ENCODE measurements around the gene CPNE8.

Gene CPNE8

DNA sequence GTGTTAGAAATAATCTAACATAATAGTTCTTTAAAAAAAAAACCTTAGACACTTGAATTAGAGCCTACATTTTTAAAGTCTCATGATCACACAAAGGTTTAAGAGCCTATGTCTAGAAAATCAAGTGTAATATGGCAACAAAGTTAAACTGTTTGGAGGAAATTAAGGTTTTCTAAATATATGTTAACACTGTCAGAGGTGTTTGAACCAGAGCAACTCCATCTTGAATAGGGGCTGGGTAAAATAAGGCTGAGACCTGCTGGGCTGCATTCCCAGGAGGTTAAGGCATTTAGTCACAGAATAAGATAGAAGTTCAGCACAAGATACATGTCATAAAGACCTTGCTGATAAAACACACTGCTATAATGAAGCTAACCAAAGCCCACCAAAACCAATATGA lies 12.4 kb downstream of the CPNE8 start:
- no peak for DNase-seq

- DNase-seq = no peak
Observed at GRCh38 chr12:38892087-38892786, 13.2 kb downstream of the CPNE8 start.

GRCh38 chr12:38890102-38890855 lies 15.1 kb downstream of the CPNE8 start:
- no peak for DNase-seq

- no peak for DNase-seq
Observed at GRCh38 chr12:38889297-38889815, 16.0 kb downstream of the CPNE8 start.

DNA sequence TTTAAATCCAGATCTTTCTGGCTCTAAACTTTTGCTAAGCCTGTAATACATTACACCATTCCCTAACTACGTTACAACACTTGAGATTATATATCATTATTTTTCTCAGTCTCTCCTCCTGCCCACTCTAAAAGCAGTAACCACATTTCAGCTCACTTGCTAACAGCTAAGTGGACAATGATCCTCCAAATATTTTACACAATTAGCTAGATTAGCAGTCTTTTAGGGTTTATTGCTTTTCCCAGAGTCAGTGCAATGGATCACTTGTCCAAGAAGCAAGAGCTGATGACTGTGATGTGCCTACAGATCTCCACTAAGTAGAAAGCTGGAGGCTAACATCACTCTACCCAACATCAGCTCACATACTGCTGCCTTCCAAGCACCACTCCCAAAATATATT lies 17.6 kb downstream of the CPNE8 start:
- DNase-seq = no peak

GRCh38 chr12:38886931-38887330 lies 18.5 kb downstream of the CPNE8 start:
- no peak for DNase-seq

GRCh38 chr12:38886064-38886463 lies 19.3 kb downstream of the CPNE8 start:
- DNase-seq = no peak

DNA sequence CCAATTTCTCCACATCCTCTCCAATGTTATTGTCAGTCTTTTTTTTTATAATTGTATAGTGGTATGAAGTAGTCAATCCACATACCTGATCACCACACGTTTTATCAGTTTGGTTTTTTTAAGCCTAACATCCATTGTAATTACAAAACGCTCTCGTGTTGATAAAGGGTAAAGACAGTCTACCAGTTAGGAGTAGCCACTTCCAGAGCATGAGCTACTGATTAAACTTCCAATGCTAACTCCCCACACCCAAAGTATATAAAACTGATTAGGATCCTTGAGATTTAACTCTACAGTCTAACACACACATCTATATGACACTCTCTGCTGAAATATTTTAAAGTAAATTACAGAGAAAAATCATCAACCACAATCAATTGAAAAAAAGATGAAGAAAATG lies 20.7 kb downstream of the CPNE8 start:
- DNase-seq = no peak

- no peak for DNase-seq
Observed at GRCh38 chr12:38883629-38884134, 21.7 kb downstream of the CPNE8 start.

DNA sequence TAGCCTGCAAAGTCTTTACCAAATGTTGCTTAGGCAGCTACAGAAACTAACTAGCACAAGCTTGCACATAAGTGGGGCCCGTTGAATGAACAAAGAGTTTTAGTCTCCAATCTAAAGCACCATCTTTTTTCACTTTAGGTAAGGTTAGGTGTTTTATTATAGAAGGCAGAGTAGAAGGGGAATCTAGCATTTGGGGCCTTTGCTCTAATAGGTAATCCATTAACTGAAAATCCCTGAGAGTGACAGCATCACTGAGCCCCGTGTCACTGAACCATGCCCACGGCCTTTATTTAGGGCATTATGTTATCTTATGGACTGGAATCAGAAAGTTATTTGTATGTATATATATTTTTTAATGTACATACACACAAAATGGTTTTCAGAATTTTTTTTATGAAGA lies 25.1 kb downstream of the CPNE8 start:
- no peak for DNase-seq

DNA sequence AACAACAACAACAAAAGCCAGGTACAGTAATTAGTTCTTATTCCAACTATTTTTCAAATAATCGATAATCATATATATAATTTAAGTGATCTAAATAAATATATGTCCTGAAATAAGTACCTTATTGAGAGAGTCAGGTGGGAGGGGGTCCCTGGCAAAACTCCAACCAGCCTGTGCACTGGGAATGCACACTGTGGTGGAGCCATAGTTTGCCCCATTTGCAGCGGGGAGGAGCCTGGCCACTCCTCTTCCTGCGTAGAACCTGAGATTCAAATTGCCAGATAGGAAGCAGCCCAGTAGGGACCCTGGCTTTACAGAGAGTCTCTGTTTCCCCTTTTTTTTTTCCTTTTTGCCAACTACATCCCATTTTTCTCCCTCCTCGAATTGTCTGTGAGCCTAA lies 26.4 kb downstream of the CPNE8 start:
- DNase-seq = no peak

GRCh38 chr12:38878333-38878705 lies 27.1 kb downstream of the CPNE8 start:
- no peak for DNase-seq

- DNase-seq = no peak
Observed at GRCh38 chr12:38875586-38876228, 29.7 kb downstream of the CPNE8 start.

DNA sequence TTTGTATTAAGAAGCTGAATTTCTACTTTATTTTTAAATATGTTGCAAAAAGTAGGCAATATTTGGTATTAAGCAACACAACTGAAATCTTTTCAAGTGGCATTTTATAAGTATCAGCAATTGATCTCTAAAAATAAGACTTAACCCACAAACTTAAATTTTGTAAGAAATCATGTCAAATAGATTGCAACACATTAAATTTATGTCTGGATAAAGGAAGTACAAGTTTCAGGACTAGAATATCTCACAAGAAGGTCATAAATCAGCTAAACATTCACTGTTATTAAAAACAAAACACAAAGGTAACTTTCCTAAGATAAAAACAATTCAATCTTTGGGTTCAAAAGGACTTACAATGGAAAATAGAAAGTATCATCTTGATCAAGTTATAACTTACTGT lies 32.8 kb downstream of the CPNE8 start:
- no peak for DNase-seq

- no peak for DNase-seq
Observed at GRCh38 chr12:38872156-38872555, 33.2 kb downstream of the CPNE8 start.

GRCh38 chr12:38869036-38869435 lies 36.4 kb downstream of the CPNE8 start:
- DNase-seq = no peak

DNA sequence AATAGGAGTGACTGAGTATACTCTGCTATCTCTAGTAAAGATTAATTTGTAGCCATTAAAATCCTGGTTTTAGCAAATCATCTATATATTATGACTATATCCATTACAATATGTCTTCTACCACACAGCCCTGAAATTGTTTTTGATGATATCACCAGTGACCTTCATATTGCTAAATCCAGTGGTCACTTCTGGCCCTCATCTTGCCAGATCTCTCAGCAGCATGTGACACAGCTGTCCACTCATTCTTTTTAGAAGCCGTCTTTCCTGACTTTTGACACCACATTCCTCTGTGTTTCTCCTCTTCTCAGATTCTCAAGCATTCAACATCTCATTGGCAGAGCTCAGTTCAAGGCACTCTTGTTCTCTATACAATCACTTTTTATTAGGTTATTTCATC lies 54.9 kb downstream of the CPNE8 start:
- DNase-seq = no peak

DNA sequence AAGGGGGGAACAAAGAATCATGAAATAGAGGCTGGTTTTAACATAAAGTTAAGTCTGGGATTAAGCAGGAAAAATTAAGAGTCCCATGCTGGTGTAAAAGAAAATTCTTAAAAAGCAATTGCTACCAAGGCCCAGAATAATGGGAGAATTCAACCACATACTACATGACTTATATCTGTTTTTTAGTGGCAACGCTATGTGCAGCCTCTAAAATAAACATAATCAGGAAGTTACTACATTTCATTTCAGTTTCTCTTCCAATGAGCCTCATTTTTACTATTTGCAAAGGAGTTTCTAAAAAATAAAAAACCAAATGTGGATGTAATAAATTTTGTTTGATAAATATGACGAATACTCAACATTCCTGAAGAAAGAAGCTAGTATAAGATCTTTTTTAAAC lies 58.1 kb downstream of the CPNE8 start:
- DNase-seq = no peak

DNA sequence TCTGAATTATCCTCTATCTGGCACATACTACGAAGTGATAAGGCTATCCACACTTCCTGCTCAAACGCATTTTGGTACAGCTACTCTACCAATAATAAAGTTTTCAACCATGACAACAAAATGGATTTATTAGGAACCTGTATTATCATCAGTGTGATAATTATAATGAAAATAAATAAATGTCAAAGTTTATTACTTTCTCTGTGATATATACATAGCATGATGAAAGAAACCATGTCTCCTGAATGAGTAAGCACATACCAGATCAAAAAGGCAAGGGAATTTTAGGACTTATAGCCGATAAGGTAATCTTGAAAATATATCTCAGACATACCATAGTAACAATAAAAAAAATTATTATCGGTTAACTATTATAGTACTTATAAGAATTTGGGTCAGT lies 61.1 kb downstream of the CPNE8 start:
- DNase-seq = no peak

DNA sequence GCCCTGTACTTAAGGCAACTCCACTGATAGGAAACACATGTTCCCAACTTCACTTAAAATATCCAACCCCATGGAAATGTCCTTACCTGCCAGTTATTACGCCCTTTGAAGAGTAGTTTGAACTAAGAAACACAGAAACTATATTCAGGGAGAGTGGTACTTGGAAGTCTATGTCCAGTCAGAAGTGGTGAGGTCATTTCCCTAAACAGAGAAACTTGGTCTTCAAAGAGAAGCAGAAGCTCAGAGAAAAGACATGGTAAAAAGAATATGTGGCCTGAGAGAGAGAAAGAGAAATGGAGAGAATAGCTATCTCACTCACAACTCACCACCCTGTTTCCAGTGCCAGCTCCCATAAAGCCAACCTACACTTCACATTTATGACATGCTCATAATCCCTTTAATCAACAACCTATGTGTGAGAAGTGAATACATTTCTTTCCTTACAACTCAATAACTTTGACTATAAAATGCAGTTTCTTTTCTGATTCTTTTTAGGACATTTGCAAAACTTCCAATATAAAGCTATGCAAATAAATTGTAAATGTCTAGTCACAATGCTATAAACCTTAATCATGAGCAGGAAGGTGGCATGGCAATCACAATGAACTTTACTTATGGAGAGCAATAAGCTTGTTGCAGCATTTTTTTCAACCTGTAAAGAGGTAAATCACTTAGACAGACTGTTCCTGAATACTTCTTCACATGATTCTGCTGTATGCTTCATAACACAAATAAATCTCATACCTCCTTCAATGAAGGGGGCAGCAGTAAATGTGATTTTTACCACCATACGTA lies 67.1 kb downstream of the CPNE8 start:
- DNase-seq = no peak

- no peak for DNase-seq
Observed at GRCh38 chr12:38831715-38832114, 73.7 kb downstream of the CPNE8 start.

DNA sequence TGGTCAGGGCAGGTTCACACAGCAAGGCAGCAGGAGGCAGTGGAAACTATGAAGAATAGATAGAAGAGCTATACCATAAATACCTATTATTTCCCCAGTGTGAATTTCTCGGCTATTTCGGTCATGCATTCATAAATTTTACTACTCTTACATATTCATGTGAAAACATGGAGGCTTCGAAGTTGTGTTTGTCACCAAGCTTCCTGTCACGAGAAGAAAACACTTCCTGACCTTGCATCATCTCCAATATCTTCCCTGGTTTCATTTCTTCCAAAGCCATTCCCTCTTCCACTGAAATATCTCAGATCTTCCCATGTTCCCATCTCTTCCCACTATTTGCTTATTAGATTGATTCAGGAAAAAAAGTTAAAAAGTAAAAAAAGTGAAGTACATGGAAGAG lies 80.4 kb downstream of the CPNE8 start:
- no peak for DNase-seq

DNA sequence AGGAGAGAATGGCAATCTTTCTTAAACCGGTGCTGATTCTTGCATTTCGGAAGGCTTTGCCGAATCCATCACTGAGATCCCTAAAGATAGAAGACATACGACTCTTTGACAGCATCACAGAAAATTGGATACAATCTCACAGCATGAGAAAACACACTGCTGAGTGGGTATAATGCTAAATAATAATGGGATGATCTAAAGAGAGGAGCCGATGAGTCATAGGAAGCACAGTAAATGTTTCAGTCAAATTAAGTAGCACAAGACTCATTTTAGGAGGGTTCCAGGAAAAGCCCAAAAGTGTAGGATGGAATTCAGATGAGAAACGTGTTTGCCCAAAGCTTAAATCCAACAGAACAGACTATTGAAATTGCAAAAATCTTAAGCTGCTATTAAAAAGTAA lies 81.7 kb downstream of the CPNE8 start:
- DNase-seq = no peak
